Neutrophil (primary cell): ENCODE data around the gene CEACAM5.

Experiments used
- H3K27ac ChIP-seq: fragments of 200-600 bp; sonication (generic); 2 replicates; pipeline ENCODE4 v1.5.1; 2016; ENCODE audit warnings: mild to moderate bottlenecking, moderate library complexity
- H3K27me3 ChIP-seq: fragments of 200-600 bp; sonication (generic); 2 replicates; pipeline ENCODE4 v1.6.0; 2016; ENCODE audit warnings: mild to moderate bottlenecking
- H3K36me3 ChIP-seq: fragments of 200-600 bp; sonication (generic); 2 replicates; pipeline ENCODE4 v1.5.1; 2017
- H3K4me1 ChIP-seq, 2 experiments: fragments of 200-600 bp in 1 of 2; sonication (generic) in 1 of 2; 1 replicate in 1 of 2; 2 replicates in 1 of 2; pipeline versions ENCODE4 v1.5.1 to v1.6.1; 2013 to 2016; ENCODE audit warnings: low read depth in 1 of 2, low read length in 1 of 2, mild to moderate bottlenecking in 1 of 2, moderate library complexity in 1 of 2; ENCODE audit not compliant: control insufficient read depth in 1 of 2, insufficient read depth in 1 of 2
- H3K4me3 ChIP-seq, 2 experiments: fragments of 200-600 bp in 1 of 2; sonication (generic) in 1 of 2; 1 replicate in 1 of 2; 2 replicates in 1 of 2; pipeline ENCODE4 v1.5.1; 2013 to 2016; ENCODE audit warnings: low read depth in 1 of 2, low read length in 1 of 2, mild to moderate bottlenecking in 1 of 2, moderate library complexity in 1 of 2
- H3K9me3 ChIP-seq: fragments of 200-600 bp; sonication (generic); 2 replicates; pipeline ENCODE4 v1.5.1; 2016
- TF ChIP-seq, protein P1 (sequence below): fragments of 200-600 bp; sonication (generic); IDR thresholded peaks from 2 replicates; pipeline ENCODE4 v1.5.1; 2016; ENCODE audit warnings: antibody characterized with exemption

The CEACAM5 gene

DNA sequence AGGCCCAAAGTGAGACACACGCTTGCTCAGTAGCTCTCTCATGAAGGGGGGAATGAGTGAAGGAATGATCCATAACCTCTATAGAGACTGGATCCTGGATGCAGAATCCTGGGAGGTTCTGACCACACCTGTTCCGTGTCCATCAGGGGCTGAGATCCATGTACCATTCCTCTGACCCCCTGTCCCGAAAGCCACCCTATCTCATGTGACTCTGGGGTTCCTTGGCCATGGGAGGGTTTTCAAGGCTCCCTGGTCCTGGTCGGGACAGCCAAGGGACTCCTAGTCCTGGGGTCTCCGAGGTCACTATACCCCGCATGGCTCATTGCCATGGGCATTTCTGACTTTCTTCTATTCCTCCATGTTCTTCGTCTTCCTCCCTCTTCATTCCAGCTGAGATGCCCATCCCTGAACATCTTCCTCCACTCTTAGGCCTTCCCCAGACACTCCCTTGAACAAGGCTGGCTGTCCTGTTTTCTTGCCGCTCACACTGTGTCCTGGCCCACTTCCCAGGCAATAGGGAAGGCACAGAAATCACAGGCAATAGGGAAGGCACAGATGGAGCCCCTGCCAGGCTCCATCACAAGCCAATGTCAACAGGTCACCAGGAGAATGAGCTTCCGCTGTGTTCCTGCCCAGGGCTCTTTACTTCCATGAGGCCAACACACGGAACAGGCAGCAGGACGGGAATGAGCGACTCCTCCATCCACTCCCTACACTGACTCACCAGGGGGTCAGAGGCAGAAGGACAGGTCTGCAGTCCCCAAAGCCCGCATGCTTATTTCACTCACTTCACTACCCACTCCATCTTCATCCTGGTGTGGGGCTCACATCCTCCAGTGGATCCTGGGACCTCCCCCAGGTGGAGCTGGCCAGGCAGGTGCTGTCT lies 3.2 kb downstream of the CEACAM5 start:
- no peak overlapping the region for H3K4me3 ChIP-seq
- H3K36me3 ChIP-seq = no peaks in the 10 kb centered on the region
- no peaks in the 10 kb centered on the region for H3K9me3 ChIP-seq
- peaks cover 4 to 7% of the 10 kb centered on the region in 2 experiments for H3K4me1 ChIP-seq
- H3K27me3 ChIP-seq = peaks cover 39% of the 10 kb centered on the region
- TF ChIP-seq, protein P1, sequence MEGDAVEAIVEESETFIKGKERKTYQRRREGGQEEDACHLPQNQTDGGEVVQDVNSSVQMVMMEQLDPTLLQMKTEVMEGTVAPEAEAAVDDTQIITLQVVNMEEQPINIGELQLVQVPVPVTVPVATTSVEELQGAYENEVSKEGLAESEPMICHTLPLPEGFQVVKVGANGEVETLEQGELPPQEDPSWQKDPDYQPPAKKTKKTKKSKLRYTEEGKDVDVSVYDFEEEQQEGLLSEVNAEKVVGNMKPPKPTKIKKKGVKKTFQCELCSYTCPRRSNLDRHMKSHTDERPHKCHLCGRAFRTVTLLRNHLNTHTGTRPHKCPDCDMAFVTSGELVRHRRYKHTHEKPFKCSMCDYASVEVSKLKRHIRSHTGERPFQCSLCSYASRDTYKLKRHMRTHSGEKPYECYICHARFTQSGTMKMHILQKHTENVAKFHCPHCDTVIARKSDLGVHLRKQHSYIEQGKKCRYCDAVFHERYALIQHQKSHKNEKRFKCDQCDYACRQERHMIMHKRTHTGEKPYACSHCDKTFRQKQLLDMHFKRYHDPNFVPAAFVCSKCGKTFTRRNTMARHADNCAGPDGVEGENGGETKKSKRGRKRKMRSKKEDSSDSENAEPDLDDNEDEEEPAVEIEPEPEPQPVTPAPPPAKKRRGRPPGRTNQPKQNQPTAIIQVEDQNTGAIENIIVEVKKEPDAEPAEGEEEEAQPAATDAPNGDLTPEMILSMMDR = no peak
- H3K27ac ChIP-seq = no peak overlapping the region

DNA sequence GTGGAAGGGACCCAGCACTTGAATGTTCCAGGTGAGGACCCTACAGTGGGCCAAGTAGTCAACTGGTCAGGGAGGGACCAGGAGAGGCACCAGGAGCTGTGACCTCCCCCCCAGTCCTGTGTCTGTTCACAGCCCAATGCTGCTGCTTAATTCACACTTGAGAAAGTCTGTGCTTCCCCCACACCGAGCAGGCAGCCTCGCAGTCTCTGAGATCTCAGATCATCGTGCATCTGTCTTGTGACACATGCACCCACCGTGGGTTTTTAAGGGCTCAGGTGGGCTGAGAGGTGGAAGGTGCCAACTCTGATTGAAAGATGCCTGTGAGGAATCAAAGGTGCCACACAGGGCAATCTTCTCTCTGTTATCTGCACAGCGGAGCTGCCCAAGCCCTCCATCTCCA lies 6.2 kb downstream of the CEACAM5 start:
- H3K9me3 ChIP-seq = no peaks in the 10 kb centered on the region
- no peaks in the 10 kb centered on the region for H3K36me3 ChIP-seq
- no peak overlapping the region for H3K4me3 ChIP-seq
- TF ChIP-seq, protein P1 = no peak
- H3K4me1 ChIP-seq = no peaks in the 10 kb centered on the region
- peaks cover 69% of the 10 kb centered on the region for H3K27me3 ChIP-seq
- no peak overlapping the region for H3K27ac ChIP-seq

DNA sequence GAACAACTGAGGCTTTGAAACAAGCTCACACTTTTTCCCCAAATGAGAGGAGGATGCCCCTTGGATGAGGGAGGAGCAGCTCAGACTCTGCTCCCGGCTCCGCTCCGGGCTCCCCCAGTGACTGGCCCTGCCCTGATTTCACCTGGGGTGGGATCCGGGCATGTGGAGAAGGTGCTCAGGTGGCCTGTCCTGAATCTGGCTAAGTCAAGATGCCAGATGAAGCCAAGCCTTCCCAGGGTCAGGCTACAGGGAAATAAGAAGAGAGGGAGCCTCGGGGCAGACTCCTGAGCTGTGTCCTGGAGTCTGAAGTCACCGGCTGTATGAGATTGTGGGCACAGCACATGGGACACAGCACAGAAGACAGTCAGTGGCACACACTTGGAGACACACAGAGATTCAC lies 10.3 kb downstream of the CEACAM5 start:
- Histone ChIP-seq H3K36me3 (no peaks in the 10 kb centered on the region), H3K4me3 (no peak overlapping the region), H3K27ac (no peak overlapping the region), H3K4me1 (no peaks in the 10 kb centered on the region), H3K27me3 (peaks cover 74% of the 10 kb centered on the region), H3K9me3 (no peaks in the 10 kb centered on the region)
- TF ChIP-seq, protein P1 = no peak

DNA sequence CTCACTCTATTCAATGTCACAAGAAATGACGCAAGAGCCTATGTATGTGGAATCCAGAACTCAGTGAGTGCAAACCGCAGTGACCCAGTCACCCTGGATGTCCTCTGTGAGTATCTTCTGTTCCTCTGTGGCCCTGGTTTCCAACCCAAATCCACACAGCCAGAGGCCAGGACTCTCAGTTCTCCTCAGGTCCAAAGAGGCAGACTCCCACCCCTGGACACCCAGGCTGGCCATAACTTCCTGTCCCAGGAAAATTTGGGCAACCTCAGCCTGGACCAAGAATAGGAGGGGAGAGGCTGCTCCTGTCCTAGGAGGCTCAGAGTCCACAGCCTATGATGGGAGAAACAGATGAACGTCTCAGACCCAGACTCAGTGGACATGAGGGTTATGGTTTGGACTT lies 11.7 kb downstream of the CEACAM5 start:
- TF ChIP-seq, protein P1 = no peak
- Histone ChIP-seq H3K4me1 (no peaks in the 10 kb centered on the region), H3K4me3 (no peak overlapping the region), H3K27ac (no peak overlapping the region), H3K27me3 (peaks cover 63% of the 10 kb centered on the region), H3K9me3 (no peaks in the 10 kb centered on the region), H3K36me3 (no peaks in the 10 kb centered on the region)

DNA sequence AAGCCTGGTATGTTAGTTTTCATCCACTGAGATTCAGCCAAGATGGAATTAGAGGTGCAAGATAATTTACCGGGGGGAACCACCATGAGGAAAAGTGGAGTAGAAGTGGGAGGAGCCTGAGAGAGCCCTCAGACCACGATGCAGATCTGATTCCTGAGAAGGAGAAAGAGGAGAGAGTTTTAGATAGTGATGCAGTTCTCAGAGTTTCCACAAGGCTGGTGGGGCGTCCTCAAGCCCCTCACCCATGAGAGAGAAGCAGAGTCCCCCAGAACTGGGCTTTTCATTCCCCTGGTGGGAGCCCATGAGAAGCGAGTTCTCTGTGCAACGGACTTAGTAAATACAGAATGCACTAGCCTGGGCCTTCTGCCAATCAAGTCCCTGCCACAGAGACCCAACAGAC lies 18.1 kb downstream of the CEACAM5 start:
- Histone ChIP-seq H3K9me3 (no peaks in the 10 kb centered on the region), H3K4me1 (no peaks in the 10 kb centered on the region), H3K36me3 (no peaks in the 10 kb centered on the region), H3K27ac (no peak overlapping the region), H3K27me3 (peaks cover 40% of the 10 kb centered on the region), H3K4me3 (no peak overlapping the region)
- TF ChIP-seq, protein P1 = no peak
